Germinal center (tissue), 1 donor: ENCODE data around the gene ZNF525.
"Not testable (repeated sequence)": the region's sequence is repeated elsewhere in the genome, so short reads cannot be mapped to it uniquely, and the experiment has no call there.

ENCODE experiments used
- DNase-seq: peaks from one replicate; pipeline ENCODE4 v3.0.0; 2012; ENCODE audit warnings: mixed read lengths, low spot score

Gene ZNF525

DNA sequence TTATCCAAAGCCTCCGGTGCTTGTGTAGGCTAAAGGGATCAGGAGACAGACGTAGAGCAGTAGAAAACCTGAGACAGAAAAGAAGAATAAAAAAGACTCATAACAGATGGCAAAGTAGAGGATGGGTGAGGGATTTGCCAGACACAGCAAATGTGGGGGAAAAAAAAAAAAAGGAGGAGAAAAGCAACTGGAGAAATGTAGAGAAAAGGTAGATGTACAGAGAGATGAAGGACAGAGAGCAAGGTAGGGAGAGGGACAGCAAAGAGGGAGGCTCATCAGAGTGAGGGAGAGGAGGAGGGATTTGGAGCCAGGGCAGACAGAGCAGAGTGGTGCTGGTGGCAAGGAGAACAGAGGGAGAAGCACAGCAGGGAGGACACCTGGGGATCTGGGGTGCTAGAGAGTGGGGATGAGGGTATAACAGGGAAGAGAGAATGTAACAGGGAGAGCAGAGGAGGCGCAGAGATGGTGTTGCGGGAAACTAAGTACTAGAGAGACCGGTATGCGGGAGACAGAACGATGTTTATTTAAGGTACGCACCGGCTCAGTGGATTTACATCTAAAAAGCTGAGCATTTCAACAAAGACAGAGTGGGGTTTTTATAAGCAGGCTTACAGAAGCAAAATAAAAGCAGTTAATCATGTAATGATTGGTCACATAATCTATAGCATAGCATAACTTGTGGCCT lies 30.5 kb downstream of the ZNF525 start:
- not testable (repeated sequence) for DNase-seq

DNA sequence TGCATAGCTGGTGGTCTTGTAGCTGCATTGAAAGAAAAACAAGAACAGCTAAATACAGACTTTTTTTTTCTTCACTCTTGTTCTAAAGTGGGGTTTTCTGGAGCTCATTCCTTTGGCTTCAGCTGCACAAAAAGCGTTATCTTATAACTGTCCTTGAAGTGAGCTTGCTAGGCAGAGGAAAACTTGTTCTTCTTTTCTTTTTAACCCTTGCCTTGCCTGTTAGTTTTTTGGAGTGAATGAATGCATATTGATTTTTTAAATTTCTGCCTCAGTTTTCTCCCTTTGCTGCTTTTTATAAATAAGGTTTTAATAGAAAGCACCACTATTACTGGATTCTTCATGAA lies 31.0 kb downstream of the ZNF525 start:
- DNase-seq, result no peak

DNA sequence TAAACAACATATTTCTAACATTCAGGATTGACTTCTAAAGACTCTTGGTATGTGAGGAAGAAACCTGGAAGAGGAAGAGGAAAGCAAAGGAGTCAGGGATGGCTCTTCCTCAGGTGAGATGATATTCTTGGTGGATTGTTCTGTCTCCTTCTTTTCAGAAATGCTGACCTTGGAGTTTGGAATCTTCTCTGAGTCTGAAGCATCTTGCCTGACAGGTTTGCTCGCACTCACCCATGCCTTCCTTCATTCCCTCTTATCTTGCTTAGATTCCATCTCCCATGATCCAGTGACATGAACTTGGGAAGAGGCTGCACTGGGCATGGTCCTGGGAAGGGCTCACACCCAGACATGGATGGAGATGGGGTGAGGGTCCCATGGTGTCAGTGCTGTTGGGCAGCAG lies 32.4 kb downstream of the ZNF525 start:
- not testable (repeated sequence) for DNase-seq

DNA sequence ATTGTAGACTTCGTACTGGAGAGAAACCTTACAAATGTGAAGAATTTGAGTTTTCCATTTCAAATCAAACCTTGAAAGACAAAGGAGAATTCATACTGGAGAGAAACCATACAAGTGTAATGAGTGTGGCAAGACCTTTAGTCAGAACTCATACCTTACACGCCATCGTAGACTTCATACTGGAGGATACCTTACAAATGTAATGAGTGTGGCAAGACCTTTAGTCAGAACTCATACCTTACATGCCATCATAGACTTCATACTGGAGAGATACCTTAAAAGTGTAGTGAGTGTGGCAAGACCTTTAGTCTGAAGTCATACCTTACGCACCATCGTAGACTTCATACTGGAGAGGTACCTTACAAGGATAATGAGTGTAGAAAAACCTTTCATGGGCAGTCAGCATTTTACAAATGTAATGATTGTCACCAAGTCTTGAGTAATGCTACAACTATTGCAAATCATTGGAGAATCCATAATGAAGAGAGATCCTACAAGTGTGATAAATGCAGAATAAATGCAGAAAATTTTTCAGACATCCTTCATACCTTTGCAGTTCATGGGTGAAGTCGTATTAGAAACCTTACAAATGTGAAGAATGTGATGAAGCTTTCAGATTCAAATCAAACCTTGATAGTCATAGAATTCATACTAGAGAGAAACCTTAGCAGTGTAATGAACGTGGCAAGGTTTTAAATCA lies 44.1 kb downstream of the ZNF525 start:
- DNase-seq, result no peak

GRCh38 chr19:53420520-53421315 lies 55.2 kb downstream of the ZNF525 start:
- not testable (repeated sequence) for DNase-seq

DNA sequence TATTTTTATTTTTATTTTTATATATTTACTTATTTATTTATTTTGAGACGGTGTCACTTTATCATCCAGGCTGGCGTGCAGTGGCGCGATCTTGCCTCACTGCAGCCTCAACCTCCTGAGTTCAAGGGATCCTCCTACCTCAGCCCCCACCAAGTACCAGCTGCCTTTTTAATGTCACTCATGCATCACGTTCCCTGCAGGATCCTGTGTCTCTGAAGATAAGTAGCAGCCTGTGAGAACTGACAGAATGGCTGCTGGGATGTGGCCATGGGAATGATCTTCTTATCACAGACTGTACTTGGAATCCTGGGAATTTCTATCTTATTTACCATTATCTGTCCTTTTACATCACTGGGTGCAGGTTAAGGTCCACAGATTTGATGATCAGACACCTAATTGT lies 57.0 kb downstream of the ZNF525 start:
- DNase-seq, result no peak

GRCh38 chr19:53423074-53423473 lies 57.6 kb downstream of the ZNF525 start:
- DNase-seq, result not testable (repeated sequence)

GRCh38 chr19:53423680-53424079 lies 58.2 kb downstream of the ZNF525 start:
- not testable (repeated sequence) for DNase-seq

- peak; percentile 57 for DNase-seq
Measured at GRCh38 chr19:53424968-53425597, 59.6 kb downstream of the ZNF525 start.

DNA sequence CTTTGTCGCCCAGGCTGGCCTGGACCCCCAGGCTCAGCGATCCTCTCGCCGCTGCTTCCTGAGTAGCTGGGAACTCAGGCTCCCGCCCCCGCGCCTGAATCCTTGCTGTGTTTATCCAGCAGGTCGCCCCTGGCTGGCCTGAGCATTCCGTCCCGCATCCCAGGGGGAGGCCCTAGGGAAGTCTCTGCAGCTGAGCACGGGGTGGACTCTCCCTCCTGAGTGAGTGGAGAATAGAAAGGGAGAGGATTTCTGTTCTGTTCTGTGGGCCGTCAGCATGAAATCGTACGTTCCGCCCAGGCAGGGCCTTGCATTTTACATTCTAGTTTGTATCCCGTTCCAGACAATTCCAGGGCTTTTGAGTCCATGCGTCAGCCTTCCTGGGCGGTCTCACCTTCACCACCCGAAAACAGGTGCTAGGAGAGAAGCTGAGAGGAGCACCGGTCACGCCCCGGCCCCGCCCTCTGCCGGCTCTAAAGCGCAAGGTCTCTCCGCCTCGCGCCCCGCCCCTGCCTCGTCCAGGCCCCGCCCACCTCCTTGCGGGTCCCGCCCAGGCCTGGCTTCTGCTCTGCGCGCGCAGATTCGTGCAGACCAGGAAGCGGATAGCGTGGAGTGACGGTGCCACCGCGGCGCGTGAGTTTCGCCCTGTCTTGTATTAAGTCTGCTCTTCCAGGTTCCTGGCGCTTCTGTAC lies 66.0 kb downstream of the ZNF525 start, which contains the start of gene ZNF761:
ZNF761 (plus strand) TSS at position 586 of the 689 bp plus-strand sequence. CDS start 15,285 bp downstream, outside the sequence.
- peak; percentile 93 for DNase-seq

DNA sequence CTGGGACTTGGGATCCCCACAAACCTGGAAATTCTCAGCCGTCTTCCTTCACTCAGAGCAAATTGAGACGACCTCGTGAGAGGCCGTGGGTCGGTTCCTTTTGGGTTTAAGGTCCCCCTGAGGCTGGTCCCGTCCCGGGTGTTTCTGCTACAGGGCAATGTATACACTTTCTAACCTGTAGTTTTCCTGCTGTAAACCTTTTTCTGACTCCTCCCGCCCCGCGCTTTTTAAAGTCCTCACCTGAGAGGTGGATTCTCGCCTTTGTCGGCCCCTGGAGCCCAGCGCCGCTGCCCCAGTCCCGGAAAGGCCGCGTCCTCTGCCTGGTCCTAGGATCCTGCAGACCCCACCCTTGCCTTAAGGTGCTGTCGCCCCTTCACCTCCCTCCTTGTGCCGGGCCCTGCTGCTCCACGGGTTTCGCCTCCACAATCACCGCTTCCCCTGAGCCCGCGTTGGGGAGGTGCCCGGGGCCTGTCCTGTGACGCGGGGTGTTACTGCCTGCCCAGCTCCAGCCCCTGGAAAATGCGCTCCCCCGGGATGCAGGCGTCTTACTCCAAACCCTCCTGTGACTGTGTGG lies 66.7 kb downstream of the ZNF525 start:
- no peak for DNase-seq
